ENCODE results near the gene LCP1.

LCP1 gene

DNA sequence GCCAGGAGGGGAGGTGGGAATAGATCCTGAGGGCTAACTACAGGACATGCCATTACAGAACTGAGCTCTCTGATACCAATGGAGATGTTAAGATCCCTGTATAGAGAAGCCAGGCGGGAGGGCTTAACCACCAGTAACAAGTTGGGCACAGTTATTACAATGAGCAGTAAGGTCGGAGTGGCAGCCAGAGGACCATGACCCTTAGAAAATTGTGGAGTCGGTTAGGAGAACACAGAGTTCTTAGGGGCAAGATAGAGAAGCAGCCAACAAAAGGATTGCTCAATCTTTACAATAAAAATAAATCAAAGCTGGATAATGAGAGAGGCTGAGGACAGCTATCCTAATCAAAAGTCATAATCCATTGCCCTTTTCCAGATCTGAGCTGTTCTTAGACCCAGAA lies 87.5 kb downstream of the LCP1 start:
- no peak for DNase-seq

- DNase-seq, result no peak
Observed at GRCh38 chr13:46088821-46089562, 93.0 kb downstream of the LCP1 start.

- DNase-seq, result no peak
Observed at GRCh38 chr13:46087481-46087880, 94.5 kb downstream of the LCP1 start.

GRCh38 chr13:46086985-46087384 lies 95.0 kb downstream of the LCP1 start:
- no peak for DNase-seq

- DNase-seq, result no peak
Observed at GRCh38 chr13:46086421-46086922, 95.5 kb downstream of the LCP1 start.

DNA sequence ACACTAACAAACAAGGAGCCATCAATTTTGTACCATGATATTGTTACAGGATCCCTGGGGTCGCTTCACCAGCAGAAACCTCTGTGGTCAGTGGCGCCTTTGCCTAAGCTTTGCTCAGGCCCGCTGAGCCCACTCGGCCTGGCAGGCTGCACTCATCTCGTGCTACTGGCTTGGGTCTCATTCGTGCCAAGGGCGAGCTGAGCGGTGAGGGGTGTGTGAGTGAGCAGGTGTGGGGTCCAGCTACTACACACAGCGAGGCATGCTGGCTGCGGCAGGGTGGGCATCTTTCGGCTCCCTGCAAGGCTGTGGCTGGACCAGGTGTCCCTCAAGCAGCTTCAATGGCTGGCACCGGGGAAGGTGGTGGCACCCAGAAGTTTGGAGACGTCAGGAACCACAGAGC lies 96.2 kb downstream of the LCP1 start:
- no peak for DNase-seq

DNA sequence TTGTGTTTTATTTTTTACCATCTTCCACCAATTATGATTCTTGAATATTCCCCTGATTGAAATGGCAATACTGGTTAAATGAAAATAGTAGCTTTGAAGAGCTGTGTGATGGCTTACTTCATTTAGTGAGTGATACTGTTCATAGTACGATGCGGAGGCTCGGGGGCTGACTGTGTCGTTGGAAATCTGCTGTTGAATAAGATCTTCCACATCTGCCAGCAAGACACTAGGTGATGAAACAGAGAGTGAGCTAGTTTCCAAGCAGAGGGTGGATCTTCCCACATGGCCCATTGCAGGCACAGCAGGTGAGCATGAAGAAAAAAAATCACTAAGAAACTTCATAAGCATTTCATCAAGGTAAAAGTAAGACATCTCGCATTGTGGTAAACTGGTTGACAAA lies 99.7 kb downstream of the LCP1 start:
- no peak for DNase-seq

DNA sequence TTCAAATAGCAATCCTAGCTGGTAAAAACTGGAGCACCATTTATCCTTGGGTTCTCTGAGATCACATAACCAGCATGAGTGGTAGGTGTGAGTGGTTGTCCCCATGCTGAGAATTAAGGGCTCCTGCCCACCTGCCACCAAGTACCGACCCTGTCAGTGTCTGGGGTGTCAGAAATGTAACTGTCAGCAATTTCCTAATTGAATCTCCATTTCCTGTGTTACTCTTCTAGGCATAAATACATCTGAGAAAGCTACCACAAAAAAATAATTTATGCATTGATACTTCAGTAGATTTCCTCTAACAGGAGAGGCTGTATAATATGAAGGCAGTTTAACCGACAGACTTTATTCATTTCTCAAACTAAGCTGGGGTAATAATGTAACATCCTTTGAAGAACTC lies 102.2 kb downstream of the LCP1 start:
- DNase-seq, result no peak

GRCh38 chr13:46077265-46077664 lies 104.7 kb downstream of the LCP1 start:
- DNase-seq, result no peak

- DNase-seq, result no peak
Observed at GRCh38 chr13:46076827-46077226, 105.2 kb downstream of the LCP1 start.

Measured in amniotic stem cell (primary cell).